SK-N-SH (cell line): ENCODE data around the gene SYNPO2L.

Experiments used
- RFX5 ChIP-seq: IDR thresholded peaks from 2 replicates; pipeline ENCODE4 v1.6.1; 2012; ENCODE audit warnings: mild to moderate bottlenecking, improper control_type of control experiment, low read length
- ZBTB33 ChIP-seq: IDR thresholded peaks from 2 replicates; pipeline ENCODE4 v1.4.0; 2012; ENCODE audit warnings: low read depth, borderline replicate concordance

DNA sequence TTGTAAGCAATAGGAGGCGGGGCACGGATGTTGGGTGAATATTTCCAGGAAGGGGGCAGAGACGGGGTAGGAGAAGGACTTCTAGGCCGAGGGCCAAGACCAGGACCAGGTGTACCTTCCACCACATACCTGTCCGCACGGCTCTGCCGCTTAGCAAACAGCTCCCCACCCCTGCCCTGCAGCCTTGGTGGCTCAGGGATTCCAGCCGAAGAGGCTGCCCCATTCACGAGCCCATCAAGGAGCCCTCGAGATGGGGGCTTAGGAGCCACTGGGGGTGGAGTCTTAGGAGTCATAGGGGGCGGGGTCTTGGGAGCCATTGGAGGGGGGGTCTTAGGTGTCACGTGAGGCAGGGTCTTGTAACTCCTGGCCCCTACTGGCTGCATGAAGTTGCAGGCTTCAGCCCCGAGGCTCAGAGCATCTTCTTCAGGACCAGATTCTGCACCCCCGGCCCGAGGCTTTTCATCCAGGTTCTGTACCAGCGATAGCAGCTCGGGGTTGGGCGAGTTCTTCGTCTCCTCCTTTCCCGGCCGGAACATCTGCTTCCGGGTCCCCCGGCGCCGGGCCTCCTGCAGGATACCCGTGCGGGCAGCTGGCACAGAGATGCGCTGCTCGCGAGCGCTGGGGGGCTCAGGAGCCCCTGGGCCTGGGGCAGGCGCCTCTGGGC is 8.5 kb downstream of the SYNPO2L start:
- no peak for TF ChIP-seq ZBTB33
- no peak for TF ChIP-seq RFX5
